Esophagus muscularis mucosa (tissue), 3 donors: ENCODE data around the gene MRPL48.

Experiments used
- POLR2A ChIP-seq: fragments of 450-650 bp; IDR thresholded peaks from one replicate; pipeline ENCODE4 v1.6.1; 2017; ENCODE audit warnings: antibody characterized with exemption, moderate library complexity, mild to moderate bottlenecking, low read depth
- POLR2AphosphoS5 ChIP-seq, 2 donors: sonication (generic); formaldehyde crosslinking; IDR thresholded peaks; one replicate each; pipeline ENCODE4 v1.6.1; 2017; ENCODE audit warnings: antibody characterized with exemption in 2 of 2
- TF ChIP-seq, protein P1 (sequence below), 3 experiments: fragments of 200-600 bp in 2 of 3; fragments of 450-650 bp in 1 of 3; sonication (generic) in 2 of 3; IDR thresholded peaks; one replicate each; pipeline ENCODE4 v1.5.1; 2017 to 2019; ENCODE audit warnings: antibody characterized with exemption in 3 of 3, mild to moderate bottlenecking in 2 of 3, moderate library complexity in 1 of 3

DNA sequence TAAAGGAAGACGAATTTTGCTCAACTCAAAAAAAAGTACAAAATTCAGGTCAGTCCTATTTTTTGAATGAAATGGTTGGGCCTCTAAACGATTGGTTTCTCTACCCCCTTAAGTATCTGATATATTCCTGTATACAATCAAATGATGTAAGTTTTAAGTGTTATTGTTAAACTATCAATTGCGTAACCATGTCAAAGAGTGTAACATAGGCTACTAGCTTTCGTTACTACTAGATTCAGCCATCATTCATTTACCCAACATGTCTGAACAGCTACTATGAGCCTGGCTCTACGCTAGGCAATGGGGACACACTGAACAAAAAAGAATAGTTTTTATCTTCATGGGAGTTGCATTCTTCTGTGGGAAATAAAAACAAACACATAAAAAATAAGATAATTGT lies 30.1 kb upstream of the MRPL48 start:
- TF ChIP-seq POLR2AphosphoS5 (IDR thresholded peaks at IDR 0.05) (no peak), POLR2A (no peak)
- TF ChIP-seq, protein P1, sequence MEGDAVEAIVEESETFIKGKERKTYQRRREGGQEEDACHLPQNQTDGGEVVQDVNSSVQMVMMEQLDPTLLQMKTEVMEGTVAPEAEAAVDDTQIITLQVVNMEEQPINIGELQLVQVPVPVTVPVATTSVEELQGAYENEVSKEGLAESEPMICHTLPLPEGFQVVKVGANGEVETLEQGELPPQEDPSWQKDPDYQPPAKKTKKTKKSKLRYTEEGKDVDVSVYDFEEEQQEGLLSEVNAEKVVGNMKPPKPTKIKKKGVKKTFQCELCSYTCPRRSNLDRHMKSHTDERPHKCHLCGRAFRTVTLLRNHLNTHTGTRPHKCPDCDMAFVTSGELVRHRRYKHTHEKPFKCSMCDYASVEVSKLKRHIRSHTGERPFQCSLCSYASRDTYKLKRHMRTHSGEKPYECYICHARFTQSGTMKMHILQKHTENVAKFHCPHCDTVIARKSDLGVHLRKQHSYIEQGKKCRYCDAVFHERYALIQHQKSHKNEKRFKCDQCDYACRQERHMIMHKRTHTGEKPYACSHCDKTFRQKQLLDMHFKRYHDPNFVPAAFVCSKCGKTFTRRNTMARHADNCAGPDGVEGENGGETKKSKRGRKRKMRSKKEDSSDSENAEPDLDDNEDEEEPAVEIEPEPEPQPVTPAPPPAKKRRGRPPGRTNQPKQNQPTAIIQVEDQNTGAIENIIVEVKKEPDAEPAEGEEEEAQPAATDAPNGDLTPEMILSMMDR (IDR thresholded peaks at IDR 0.05): no peak
